ENCODE data around the gene COMT.

Gene COMT

GRCh38 chr22:19988331-19988808 is 46.8 kb downstream of the COMT start (continued):
- TF ChIP-seq ZNF776 (tag by site-specific recombination; IDR thresholded peaks at IDR 0.05; ENCODE audit: borderline replicate concordance) (no peak), SCRT2 (tag by site-specific recombination; IDR thresholded peaks at IDR 0.05) (no peak), ZNF311 (tag by site-specific recombination; IDR thresholded peaks at IDR 0.05; ENCODE audit: borderline replicate concordance) (no peak), ZNF223 (tag by site-specific recombination; IDR thresholded peaks at IDR 0.05) (no peak), ZNF530 (tag by site-specific recombination; IDR thresholded peaks at IDR 0.05; ENCODE audit: low read depth) (no peak), ZNF600 (tag by site-specific recombination; IDR thresholded peaks at IDR 0.05) (no peak), ZNF391 (tag by site-specific recombination; IDR thresholded peaks at IDR 0.05; ENCODE audit: borderline replicate concordance, low read depth) (no peak), ZNF175 (tag by site-specific recombination; IDR thresholded peaks at IDR 0.05) (no peak), MYNN (tag by site-specific recombination; IDR thresholded peaks at IDR 0.05; ENCODE audit: borderline replicate concordance) (no peak), SETDB1 (IDR thresholded peaks at IDR 0.05; ENCODE audit: insufficient read length, low read length) (no peak), ZNF664 (tag by site-specific recombination; IDR thresholded peaks at IDR 0.05) (no peak), ZNF654 (tag by site-specific recombination; IDR thresholded peaks at IDR 0.05; ENCODE audit: low read depth) (no peak)

- Histone ChIP-seq H3K27ac (ENCODE audit: extremely low read depth, low read depth, low read length) (no peak overlapping the region), H3K4me1 (ENCODE audit: control insufficient read depth, insufficient read depth, low read length) (peaks cover 6% of the 10 kb centered on the region), H3K9me3 (ENCODE audit: control insufficient read depth, insufficient read depth, low read depth, low read length) (no peaks in the 10 kb centered on the region), H3K36me3 (ENCODE audit: control insufficient read depth in 2 of 2, insufficient read depth in 1 of 2, low read length in 2 of 2) (no peaks in the 10 kb centered on the region), H3K4me3 (ENCODE audit: low read depth, low read length) (no peak overlapping the region)
- TF ChIP-seq ZNF449 (tag by site-specific recombination; IDR thresholded peaks at IDR 0.05), result no peak
- no peak for TF ChIP-seq ZNF354C (tag by site-specific recombination; IDR thresholded peaks at IDR 0.05; ENCODE audit: borderline replicate concordance, low read depth)
- no peak for TF ChIP-seq ZNF292 (tag by site-specific recombination; IDR thresholded peaks at IDR 0.05; ENCODE audit: borderline replicate concordance, low read depth)
- TF ChIP-seq ZNF274 (IDR thresholded peaks at IDR 0.05; ENCODE audit: low read length), result no peak
- TF ChIP-seq ZNF274 (tag by site-specific recombination; IDR thresholded peaks at IDR 0.05; ENCODE audit: borderline replicate concordance), result no peak
- TF ChIP-seq SCRT1 (tag by site-specific recombination; IDR thresholded peaks at IDR 0.05; ENCODE audit: borderline replicate concordance), result no peak
- TF ChIP-seq ZNF341 (tag by site-specific recombination; IDR thresholded peaks at IDR 0.05; ENCODE audit: low read depth), result no peak
- TF ChIP-seq ZNF658 (tag by site-specific recombination; IDR thresholded peaks at IDR 0.05), result no peak
- no peak for TF ChIP-seq ZSCAN5A (tag by site-specific recombination; IDR thresholded peaks at IDR 0.05)
- no peak for TF ChIP-seq SP3 (tag by site-specific recombination; IDR thresholded peaks at IDR 0.05)
- TF ChIP-seq HIC1 (tag by site-specific recombination; IDR thresholded peaks at IDR 0.05), result no peak
- POLR2A ChIA-PET, result interaction anchor here (1.0 kb wide), 1 partner anchor 26 kb away, joined by 5 read pairs; no protein-coding TSS in a partner anchor
- CTCF ChIA-PET, result interaction anchor here (1.7 kb wide), 1 partner anchor 24 kb away, joined by 5 read pairs; no protein-coding TSS in a partner anchor
Measured at GRCh38 chr22:19988965-19989724, 47.6 kb downstream of the COMT start.
